Mesothelial cell of epicardium (in vitro differentiated cells): Measurements from ENCODE around the gene RPS2. TPM values are rescaled to one million over a fixed set of nuclear protein-coding genes. Genes with fewer than 3 reads are reported as not detected.

Experiments
- DNase-seq, 2 experiments: peaks; one replicate each; pipeline ENCODE4 v3.0.0; 2021; ENCODE audit warnings: low spot score in 2 of 2; ENCODE audit not compliant: unreplicated experiment in 2 of 2
- H3K27ac Mint-ChIP-seq: 2 replicates; pipeline ENCODE4 v1.8.0; 2021; ENCODE audit warnings: mixed read lengths
- H3K27me3 Mint-ChIP-seq: 2 replicates; pipeline ENCODE4 v1.8.0; 2021; ENCODE audit warnings: low read depth, mixed read lengths
- H3K36me3 Mint-ChIP-seq: 2 replicates; pipeline ENCODE4 v1.8.0; 2021; ENCODE audit warnings: mixed read lengths
- H3K4me1 Mint-ChIP-seq: 2 replicates; pipeline ENCODE4 v1.8.0; 2021; ENCODE audit warnings: mixed read lengths
- H3K4me3 Mint-ChIP-seq: 2 replicates; pipeline ENCODE4 v1.8.0; 2021; ENCODE audit warnings: mild to moderate bottlenecking, moderate library complexity, mixed read lengths
- H3K9me3 Mint-ChIP-seq: 2 replicates; pipeline ENCODE4 v1.8.0; 2021; ENCODE audit warnings: mixed read lengths
- total RNA-seq: library from RNA; stranded (reverse); gene quantifications from 3 replicates; pipeline ENCODE4 v1.2.1, GENCODE V29; 2021
- TF ChIP-seq, protein P1 (sequence below): fragments of 200-600 bp; sonication (generic); IDR thresholded peaks from one replicate; pipeline ENCODE4 v1.5.0; 2021; ENCODE audit warnings: antibody characterized with exemption; ENCODE audit not compliant: unreplicated experiment

Gene RPS2
- total RNA-seq, 1 donor from 2014 or later: 2,265 TPM

DNA sequence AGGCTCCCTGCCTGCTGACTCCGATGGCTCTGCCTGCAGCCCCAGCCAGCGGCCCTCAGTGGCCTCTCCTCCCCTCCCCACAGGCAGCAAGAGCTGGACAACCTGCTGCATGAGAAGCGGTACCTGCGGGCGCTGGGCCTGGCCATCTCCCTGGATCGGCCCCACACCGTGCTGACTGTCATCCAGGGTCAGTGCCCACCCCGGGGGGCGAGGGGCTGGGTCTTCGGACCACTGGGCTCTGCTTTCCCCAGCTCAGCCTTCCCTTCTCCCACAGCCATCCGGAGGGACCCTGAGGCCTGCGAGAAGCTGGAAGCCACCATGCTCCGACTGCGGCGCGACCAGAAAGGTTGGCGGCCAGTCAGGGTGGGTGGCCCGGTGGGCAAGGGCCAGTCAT is 13.2 kb upstream of the RPS2 start:
- peaks cover 46% of the 10 kb centered on the region for H3K27me3 Mint-ChIP-seq
- TF ChIP-seq, protein P1, sequence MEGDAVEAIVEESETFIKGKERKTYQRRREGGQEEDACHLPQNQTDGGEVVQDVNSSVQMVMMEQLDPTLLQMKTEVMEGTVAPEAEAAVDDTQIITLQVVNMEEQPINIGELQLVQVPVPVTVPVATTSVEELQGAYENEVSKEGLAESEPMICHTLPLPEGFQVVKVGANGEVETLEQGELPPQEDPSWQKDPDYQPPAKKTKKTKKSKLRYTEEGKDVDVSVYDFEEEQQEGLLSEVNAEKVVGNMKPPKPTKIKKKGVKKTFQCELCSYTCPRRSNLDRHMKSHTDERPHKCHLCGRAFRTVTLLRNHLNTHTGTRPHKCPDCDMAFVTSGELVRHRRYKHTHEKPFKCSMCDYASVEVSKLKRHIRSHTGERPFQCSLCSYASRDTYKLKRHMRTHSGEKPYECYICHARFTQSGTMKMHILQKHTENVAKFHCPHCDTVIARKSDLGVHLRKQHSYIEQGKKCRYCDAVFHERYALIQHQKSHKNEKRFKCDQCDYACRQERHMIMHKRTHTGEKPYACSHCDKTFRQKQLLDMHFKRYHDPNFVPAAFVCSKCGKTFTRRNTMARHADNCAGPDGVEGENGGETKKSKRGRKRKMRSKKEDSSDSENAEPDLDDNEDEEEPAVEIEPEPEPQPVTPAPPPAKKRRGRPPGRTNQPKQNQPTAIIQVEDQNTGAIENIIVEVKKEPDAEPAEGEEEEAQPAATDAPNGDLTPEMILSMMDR: no peak
- no peak overlapping the region for H3K27ac Mint-ChIP-seq
- no peaks in the 10 kb centered on the region for H3K9me3 Mint-ChIP-seq
- no peak overlapping the region for H3K4me3 Mint-ChIP-seq
- H3K4me1 Mint-ChIP-seq: peaks cover 8% of the 10 kb centered on the region
- DNase-seq: no peak
- peaks cover 9% of the 10 kb centered on the region for H3K36me3 Mint-ChIP-seq

DNA sequence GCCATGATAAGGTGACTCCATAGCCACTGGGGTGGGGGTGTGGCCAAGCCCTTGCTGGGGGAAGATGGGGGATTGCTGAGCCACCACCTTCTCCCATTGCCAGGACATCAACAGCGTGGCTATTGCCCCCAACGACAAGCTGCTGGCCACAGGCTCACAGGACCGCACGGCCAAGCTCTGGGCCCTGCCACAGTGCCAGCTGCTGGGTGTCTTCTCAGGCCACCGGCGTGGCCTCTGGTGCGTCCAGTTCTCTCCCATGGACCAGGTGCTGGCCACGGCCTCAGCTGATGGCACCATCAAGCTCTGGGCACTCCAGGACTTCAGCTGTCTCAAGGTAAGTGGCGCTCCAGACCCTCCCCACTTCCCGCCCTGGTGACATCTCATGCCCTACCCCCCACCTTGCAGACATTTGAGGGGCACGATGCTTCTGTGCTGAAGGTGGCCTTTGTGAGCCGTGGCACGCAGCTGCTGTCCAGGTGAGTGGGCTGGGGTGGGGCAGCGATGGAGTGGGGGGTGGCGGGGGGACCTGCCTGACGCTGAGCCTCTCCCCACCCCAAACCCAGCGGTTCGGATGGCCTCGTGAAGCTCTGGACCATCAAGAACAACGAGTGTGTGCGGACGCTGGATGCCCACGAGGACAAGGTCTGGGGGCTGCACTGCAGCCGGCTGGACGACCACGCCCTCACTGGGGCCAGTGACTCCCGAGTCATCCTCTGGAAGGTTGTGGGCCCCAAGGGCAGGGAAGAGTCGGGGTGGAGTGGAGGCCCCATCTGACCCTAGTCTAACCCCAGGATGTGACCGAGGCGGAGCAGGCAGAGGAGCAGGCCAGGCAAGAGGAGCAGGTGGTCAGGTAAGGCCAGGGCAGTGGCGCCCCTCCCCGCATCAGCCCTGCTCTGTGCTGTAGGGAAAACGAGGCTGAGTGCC is 12.6 kb upstream of the RPS2 start:
- Mint-ChIP-seq H3K27ac (no peak overlapping the region), H3K36me3 (peaks cover 9% of the 10 kb centered on the region), H3K4me3 (no peak overlapping the region), H3K4me1 (peaks cover 12% of the 10 kb centered on the region), H3K9me3 (no peaks in the 10 kb centered on the region), H3K27me3 (peaks cover 39% of the 10 kb centered on the region)
- no peak for DNase-seq
- TF ChIP-seq, protein P1: no peak

DNA sequence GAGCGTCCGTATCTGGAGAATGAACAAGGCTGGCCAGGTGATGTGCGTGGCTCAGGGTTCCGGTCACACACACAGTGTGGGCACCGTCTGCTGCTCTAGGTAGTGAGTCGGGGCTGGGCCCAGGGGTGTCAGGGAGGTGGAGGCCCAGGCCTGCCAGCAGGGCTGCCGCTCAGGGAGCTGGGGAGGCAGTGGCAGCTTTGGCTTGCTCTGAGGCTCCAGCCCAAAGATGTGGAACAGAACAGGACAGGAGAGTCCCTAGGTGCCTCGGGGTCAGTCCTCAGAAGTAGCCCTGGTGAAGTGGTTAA is 11.5 kb upstream of the RPS2 start:
- Mint-ChIP-seq H3K4me3 (no peak overlapping the region), H3K36me3 (peaks cover 9% of the 10 kb centered on the region), H3K9me3 (no peaks in the 10 kb centered on the region), H3K27ac (no peak overlapping the region), H3K27me3 (peaks cover 29% of the 10 kb centered on the region), H3K4me1 (peaks cover 20% of the 10 kb centered on the region)
- DNase-seq: no peak
- TF ChIP-seq, protein P1: no peak

DNA sequence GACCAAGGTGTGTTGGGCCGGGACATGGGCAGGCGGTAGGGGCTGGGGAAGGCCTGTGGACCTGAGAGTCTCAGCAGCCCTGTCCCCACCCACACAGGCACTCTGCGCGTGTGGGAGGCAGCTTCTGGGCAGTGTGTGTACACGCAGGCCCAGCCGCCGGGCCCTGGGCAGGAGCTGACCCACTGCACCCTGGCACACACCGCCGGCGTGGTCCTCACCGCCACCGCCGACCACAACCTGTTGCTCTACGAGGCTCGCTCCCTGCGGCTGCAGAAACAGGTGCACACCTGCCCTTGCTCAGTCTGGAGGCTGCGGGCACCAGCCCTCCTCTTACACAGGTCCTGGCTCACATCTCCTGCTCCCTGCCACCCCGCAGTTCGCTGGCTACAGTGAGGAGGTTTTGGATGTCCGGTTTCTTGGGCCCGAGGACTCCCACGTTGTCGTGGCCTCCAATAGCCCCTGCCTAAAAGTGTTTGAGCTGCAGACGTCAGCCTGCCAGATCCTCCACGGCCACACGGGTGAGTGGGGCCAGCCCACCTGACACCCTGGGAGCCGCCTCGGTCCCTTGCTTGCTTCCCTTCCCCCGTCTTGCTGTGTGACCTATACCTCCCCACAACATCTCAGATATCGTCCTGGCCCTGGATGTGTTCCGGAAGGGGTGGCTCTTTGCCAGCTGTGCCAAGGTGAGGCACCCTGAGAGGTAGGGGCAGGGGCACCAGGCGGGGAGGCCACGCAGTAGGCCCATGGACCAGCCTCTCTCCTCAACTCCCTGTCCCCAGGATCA is 11.0 kb upstream of the RPS2 start:
- Mint-ChIP-seq H3K36me3 (peaks cover 9% of the 10 kb centered on the region), H3K4me1 (peaks cover 22% of the 10 kb centered on the region), H3K9me3 (no peaks in the 10 kb centered on the region), H3K27ac (no peak overlapping the region), H3K27me3 (peaks cover 23% of the 10 kb centered on the region), H3K4me3 (no peak overlapping the region)
- no peak for DNase-seq
- TF ChIP-seq, protein P1: no peak

DNA sequence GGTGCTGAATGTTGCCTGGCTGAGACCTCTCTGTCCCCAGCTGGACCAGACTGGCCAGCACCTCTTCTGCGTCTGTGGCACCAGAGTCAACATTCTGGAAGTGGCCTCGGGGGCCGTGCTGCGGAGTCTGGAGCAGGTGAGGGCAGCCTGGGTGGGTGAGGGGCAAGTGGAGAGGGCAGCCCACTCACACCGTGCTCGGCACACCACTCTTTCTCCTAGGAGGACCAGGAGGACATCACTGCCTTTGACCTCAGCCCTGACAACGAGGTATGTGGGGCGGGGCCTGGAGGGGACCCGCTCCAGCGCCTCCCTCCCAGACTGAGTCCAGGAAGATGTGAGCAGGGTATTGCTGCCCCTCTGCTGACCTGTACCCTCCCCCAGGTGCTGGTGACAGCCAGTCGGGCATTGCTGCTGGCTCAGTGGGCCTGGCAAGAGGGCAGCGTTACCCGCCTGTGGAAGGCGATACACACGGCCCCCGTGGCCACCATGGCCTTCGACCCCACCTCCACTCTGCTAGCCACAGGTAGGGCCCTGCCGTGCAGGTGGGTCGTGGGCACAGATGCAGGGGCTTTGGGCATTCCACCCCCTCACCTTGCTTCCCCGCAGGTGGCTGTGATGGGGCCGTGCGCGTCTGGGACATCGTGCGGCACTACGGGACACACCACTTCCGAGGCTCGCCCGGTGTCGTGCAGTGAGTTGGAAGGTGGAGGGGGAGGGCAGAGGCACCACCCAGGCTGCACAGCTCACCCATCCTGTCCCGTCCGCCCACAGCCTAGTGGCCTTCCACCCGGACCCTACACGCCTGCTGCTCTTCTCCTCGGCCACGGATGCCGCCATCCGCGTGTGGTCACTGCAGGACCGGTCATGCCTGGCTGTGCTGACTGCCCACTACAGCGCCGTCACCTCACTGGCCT is 9.8 kb upstream of the RPS2 start:
- TF ChIP-seq, protein P1: no peak
- Mint-ChIP-seq H3K27me3 (peaks cover 11% of the 10 kb centered on the region), H3K4me1 (peaks cover 22% of the 10 kb centered on the region), H3K27ac (no peak overlapping the region), H3K4me3 (peak overlapping the region; percentile 38), H3K36me3 (peaks cover 9% of the 10 kb centered on the region), H3K9me3 (no peaks in the 10 kb centered on the region)
- DNase-seq: no peak
